IPS-11a (cell line): ENCODE measurements around the gene MYH9.

Experiments used
- H3K4me3 ChIP-seq: one replicate; pipeline ENCODE4 v1.5.1; 2013; ENCODE audit warnings: low read depth, low read length, control low read depth

MYH9 gene

DNA sequence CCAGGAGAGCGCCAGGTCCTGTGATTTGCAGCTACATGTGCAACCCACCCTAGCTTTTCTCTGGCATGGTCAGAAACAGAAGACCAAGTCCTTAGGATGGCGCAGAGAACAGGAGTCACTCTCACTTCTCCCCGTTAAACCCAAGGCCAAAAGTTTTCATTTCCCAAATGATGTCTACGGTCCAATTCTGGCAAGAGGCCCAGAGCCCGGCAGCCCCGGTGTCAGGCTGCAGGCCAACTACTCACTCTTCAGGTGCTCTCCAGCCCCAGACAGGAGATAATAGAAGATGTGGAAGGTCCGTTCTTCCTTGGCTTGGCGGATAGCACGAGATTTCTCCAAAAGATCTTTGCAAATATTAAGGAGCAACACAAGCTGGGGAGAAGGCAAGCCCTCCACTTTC is 67.2 kb downstream of the MYH9 start:
- H3K4me3 ChIP-seq, result no peak overlapping the region

DNA sequence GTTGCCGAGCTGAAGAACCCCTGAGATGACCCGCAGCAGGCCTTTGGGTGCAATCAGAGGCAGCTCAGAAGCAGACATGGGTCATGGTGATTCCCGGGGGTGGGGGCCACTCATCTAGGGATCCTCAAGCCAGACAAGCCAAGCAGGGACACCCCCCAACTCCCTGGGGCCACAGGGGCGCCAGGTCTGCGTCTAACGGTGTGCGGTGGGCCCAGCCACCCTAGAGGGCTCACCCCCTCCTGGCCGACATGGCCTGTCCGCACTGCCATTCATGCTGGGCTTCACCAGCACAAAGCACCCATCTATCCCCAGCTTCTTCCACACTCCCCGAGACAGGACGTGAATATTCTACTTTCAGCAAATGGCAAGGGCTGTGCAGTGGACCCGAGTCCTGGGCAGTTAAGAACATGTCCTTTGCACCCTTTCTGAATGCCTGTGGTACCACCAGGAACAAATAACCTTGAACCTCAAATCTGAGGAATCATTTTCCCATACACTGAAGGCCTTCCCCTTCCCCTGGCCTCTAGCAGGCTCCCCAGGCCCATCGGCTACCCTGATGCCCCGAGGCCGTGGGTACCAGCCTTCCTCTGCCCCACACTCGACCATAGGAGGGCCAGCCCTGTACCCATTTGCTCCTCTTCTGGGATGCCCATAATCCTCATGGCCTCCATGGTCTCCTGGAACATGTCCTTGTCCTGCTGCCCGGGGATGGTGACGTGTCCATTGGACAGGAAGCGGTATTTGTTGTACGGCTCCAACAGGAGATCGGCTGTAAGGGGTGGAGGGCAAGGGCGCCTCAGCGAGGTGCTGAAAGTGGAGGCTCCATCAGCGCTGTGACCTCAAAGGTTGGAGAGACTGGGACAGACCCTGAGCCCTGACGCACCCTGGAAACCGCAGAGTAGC is 67.9 kb downstream of the MYH9 start:
- no peak overlapping the region for H3K4me3 ChIP-seq

DNA sequence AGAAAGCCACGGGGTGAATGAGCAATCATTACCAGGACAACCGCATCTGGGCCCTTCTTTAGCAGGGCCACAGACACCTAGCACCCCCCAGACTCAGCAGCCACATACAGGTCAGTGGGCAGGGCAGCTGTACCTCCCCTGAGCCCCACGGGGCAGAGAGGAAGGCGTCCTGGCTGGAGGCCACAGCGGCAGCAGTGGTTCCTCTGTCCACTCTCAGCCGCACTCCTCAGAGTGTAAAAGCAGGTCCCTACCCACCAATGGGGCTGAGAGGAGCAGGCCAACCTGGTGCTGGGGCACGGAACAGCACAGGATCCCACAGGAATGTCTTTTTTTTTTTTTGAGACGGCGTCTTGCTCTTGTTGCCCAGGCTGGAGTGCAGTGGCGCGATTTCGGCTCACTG is 69.3 kb downstream of the MYH9 start:
- H3K4me3 ChIP-seq, result no peak overlapping the region

DNA sequence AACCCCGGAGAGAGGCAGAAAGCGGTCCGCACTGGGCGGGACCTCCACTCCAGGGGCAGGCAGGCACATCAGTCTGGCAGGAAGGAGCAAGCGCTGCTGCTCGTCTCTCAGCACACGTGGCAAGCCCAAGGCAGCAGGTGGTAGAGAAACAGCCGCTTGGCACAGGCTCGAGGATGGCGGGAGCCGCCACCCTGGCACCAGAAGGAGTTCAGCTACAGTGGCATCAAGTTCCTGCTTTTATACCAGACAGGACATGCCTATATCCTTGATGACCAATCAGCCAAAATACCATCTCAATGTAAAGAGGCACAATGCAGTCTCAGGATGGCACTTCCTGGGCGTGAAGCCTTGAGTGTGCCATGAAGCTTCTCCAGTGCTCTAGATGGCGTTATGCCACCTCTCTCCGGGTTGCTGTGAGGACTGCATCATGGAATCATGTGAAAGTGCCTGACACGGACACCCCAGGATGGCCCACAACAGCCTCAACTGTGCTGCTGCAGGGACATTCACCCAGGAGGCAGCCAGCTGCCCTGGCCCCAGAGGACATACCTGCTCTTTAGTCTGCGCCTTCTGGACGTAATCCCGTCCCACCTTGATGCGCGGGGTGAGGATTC is 70.0 kb downstream of the MYH9 start:
- H3K4me3 ChIP-seq, result no peak overlapping the region

DNA sequence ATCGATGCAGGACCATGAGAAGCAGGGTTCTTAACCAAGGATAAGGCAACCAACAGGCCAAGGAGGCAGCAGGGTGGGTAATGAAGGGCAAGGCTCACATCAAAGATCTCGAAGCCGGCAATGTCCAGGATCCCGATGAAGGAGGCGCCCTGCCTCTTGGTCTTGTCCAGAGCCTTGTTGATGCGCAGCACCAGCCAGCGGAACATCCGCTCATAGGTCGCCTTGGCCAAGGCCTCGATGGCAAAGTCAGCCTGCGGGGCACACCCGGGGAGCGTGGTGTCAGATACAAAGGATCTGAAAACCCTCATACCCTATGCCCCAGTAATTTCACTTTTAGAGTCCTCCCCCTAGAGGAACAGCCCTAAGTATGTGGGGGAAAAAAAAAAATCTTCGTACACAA is 71.3 kb downstream of the MYH9 start:
- no peak overlapping the region for H3K4me3 ChIP-seq

DNA sequence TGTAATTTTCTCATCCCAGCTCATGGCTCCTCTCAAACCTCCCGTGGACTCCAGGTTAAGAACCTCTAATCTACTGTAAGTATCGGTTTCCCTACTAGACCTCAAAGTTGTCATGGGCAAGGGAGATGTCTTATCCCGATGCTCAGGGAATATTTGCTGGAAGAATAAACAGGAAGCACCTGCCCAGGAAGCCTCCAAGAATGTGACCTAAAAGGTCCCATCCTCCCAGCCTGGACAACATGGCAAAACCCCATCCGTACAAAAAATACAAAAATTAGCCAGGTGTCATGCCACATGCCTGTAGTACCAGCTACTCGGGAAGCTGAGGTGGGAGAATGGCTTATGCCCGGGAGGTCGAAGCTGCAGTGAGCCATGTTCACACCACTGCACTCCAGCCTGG is 72.4 kb downstream of the MYH9 start:
- no peak overlapping the region for H3K4me3 ChIP-seq

DNA sequence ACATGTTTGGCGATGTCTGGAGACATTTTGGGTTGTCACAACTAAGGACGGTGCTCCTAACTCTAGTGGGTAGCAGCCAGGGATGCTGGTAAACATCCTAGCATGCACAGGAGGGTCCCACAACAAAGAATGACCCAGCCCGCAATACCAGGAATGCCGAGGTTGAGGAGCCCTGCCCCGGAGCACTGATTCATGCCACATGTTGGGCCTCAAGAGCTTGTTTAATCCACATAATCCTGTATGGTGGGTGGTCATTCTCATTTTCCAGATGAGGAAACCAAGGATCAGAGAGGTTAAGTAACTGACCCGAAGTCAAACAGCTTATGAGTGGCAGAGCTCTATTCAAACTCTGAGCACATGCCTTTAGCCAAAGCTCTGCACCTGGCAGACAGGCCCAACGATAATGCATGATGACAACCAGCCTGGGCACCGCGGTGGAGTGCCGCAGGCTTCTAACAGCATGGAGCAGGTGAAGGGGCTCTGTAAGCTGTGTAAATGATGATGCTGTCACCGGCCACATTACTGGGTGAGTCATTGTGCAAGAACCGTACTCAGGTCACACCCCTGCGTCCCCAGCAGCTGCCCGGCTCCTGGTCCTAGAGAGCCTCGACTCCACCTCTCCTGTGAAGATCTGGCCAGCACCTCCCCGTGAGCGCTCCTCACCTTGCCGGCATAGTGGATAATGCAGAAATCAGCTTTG is 76.2 kb downstream of the MYH9 start:
- H3K4me3 ChIP-seq, result no peak overlapping the region

DNA sequence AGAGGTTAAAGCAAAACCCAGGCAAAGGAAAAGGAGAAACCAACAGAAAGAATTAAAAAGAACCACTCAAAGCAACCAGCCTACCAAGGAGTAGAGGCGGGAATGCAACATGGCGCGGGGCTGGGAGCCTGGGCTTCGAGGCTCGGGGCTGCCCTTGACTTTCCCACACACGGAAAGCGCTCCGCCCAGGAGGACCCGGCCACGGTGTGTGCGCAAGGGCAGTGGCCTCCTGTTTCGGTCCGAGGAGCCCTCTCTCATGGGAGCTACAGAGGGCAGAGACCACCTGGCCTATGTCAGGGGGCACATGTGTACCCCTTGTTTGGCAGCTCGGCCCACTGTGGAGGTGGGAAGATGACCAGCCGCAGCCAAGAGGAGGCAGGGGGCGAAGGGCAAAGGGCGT is 78.9 kb downstream of the MYH9 start:
- no peak overlapping the region for H3K4me3 ChIP-seq

DNA sequence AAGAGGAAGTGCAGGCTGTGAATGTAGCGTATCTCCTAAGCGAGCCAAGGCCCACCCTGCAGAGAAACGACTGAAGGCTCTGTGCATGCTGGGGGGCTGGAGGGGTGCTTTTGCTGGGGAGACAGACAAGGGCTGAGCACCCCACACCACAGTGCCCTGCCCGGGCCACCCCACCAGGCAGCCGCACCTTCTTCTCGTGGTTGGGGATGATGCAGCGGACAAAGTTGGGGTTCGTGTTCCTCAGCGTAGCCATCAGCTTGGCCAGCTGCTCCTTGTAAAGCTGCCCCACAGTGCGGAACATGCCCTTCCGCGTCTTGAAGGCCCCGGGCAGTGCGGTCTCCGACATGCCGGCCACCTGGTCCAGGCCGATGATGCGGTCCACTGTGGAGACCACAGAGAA is 81.5 kb downstream of the MYH9 start:
- H3K4me3 ChIP-seq, result no peak overlapping the region

DNA sequence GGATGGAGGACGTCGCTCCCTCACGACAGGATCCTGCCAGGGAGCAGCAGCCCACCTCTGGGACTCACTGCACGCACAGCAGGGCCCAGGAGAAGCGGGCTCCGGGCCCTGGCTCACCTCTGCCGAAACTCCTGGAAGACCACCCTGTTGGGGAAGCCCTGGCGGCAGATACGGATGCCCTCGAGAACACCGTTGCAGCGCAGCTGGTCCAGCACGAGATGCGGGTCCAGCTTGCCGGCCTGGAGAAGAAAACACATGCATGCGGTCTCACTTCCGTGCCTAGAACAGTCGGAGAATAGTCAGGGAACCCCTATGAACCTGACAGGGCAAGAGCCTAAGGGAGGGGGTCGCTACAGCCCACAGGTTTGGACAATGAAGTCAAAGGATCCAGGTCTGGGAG is 82.0 kb downstream of the MYH9 start:
- H3K4me3 ChIP-seq, result no peak overlapping the region

DNA sequence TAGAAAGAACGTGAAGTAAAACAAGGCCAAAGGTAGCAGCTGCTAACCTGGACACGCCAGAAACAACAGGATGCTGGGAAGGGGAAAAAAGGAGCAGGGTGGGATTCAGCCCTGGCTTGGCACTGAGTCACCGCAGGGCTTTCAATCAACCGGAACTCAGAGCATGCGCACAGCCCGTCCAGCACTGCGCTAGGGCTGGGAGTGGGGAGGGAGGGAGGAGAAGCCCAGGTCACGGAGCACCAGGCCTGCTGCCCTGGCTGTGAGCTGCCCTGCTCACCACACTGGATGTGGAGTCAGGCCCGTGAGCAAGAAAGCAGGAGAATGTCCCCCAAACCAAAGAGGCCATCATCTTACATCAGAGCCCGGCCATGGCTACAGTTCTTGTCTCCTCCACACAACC is 83.3 kb downstream of the MYH9 start:
- no peak overlapping the region for H3K4me3 ChIP-seq

DNA sequence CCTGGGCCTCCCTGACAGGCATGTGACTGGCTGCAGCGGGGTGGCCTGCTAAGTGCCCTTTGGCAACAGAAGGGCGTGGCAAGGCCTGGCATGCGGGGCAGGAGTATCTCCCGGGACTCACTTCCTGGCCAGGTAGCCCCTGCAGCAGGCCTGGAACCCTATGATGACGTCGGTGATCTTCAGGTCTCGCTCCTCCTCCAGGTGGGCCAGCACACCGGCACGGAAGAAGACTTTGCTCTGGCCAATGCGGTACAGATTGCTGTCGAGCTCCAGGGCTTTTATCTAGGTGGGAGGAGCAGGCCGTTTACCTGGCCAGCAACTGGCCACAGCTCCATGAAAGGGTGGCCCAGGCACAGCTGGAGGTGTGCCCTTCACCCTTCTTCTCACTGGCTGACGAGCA is 83.9 kb downstream of the MYH9 start:
- H3K4me3 ChIP-seq, result no peak overlapping the region

DNA sequence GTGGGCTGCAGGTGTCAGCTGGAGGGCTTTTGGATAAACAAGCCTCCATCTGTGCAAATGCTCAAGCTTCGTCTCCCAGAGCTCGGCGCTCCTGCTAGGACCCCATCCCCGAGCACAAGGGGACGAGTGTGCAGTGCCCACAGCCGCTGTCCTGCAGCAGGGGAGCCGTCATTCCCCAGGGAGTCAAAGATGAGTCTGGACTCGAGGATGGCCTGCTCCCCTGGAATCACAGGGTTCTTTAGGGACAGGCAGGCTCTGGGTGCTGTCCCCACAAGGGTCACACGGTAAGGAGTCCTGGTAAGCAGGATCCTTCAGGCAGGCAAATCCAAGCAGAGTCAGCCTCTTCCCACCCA is 84.7 kb downstream of the MYH9 start:
- H3K4me3 ChIP-seq, result no peak overlapping the region

DNA sequence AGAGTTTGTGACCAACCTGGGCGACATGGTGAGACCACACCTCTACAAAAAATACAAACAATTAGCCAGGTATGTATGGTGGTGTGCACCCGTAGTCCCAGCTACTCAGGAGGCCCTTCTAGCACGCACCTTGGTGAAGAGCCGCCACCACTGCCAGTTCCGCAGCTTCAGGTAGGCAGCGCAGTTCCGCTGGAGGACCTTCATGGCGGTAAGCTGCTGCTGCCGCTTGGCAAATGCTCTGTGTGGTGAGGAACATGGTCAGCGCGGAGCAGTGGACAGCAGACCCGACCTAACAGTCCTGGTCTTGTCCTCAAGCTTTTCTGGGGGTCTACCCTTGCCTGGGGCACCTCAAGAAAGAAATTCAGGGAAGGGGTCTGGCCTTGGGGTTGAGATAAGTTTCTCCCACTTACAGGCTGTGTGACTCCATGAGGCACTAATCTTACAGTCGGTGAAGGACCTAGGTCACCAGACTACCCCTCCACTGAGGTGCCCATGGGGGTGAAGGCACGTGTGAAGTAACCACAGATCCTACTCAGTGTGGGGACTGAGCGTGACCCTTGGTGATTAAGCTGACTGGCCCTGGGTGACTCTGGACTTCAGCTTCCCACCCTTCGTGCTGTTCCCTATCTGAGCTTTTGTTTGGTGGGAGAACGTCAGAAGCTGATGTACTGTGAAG is 85.2 kb downstream of the MYH9 start:
- no peak overlapping the region for H3K4me3 ChIP-seq

DNA sequence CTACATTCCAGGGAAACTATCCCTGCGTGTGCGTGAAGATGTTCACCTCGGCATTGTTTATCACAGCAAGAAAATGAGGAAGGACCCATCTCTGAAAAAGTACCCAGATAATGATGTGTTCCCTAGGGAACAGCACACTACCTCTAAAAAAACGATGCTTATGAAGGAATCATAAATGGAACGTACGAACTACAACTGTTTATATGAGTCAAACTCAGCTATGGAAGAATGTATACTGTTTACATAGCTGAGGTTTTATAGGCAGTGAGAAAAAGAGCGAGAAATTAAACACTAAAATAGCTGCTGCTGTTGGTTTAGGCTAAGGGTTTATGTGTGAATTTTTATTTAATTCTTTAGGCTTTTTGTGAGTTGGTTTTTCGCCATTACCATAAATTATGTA is 85.9 kb downstream of the MYH9 start:
- no peak overlapping the region for H3K4me3 ChIP-seq

DNA sequence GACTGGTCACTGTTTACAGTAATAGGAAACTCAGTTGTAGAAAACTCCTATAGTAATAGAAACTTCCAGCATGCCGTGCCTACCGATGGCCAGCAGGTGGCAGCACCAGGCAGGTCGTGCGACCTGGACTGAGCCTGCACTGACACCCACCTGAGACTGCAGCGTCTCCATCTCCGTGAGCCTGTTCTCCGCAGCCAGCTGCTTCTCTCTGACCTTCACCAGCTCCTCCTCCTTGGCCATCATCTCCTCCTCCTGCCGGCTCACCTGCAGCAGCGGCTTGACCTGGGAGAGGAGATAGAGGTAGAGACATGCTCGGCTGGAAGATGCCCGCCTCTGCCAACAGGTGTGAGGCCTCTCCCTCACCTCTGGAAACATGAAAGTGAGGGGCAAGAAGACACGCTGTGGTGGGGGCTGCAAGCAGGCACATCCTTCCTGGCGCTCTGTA is 86.4 kb downstream of the MYH9 start:
- no peak overlapping the region for H3K4me3 ChIP-seq

DNA sequence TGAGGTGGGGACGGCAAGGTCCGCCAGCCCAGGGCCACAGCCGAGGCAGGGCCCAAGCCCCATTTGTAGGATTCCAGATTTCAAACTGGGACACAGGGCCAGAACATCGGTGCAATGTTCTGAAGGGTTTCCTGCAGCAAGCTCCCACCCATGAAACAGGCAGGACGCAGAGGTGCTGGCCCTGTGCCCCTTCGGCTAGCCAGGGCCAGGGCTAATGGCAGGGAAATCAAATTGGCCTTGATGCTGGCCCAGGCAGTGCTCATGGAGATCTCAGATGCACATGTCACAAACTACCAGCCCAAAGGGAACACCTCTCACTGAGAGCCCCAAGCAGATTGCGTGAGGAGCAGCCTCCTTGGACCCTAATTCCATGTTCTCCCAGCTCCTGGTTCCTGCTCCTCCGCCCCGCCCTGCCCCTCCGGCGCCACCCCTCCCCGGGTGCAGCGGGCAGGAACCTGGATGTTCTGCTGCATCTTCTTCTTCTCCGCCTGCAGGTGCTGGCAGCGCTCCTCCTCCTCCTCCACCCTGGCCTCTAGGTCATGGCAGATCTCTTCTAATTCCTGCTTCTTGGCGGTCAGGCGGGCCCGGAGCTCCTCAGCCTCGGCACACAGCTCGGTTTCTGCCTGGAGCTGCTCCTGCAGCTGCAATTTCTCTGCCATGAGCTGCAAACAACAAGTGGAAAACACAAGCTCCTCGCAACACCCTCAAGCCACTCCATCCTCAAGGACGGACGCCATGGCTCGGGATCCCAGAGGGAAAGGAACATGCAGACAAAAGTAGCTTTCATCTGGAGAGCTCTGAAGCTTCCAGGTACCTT is 87.2 kb downstream of the MYH9 start:
- H3K4me3 ChIP-seq, result no peak overlapping the region

DNA sequence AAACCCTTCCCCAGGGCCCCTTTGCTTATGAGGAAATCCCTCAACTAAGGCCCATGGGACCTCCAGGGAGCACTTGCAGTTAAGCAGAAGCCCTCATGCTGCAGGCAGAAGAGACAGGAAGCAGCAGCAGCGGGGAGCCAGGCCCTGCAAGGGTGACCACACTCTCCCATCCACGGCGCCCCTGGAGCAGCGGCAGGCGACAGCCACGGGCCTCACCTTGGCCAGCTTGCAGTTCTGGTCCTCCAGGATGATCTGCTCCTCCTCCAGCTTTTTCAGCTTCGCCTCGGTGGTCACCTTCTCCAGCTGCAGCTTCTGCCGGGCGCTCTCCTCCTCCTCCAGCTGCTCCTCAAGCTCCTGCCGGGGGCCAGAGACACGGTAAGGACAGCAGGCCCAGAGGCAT is 87.9 kb downstream of the MYH9 start:
- H3K4me3 ChIP-seq, result no peak overlapping the region

DNA sequence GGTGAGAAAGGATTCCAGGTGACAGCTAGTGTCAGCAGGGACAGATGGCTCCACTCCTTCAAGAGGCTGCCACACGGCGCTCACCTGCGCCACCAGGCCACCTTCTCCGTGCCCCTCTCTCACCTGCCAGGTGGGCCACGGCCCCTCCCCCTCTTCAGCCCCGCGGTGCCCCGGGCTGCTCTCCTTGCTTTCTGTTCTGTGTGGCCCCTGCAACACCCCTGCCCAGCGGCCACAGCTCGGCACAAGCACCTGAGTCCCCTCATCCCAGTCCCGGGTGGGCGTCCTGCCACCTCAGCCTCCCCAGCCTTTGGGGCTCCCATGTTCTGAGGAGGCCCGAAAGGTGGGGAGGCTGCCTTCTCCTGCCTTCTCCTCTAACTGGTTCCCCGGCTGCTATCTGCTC is 88.5 kb downstream of the MYH9 start:
- no peak overlapping the region for H3K4me3 ChIP-seq

DNA sequence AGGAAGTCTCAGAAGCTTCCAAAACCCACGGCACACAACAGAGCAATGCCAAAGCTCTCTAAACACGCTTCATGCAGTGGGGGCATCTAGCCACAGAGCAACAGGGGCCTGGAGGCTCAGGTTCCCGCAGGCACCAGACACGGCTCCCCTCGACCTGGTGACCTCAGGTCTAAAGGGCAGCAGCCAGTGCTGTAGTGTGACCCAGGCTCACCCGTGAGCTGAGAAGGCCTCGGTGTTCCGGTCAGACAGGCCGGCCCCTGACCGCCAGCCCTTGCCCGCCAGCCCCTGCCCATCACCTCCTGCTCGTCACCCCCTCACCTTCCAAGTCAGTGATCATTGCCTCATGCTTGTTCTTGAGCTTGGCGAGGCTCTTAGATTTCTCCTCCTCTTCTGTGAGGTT is 89.2 kb downstream of the MYH9 start:
- no peak overlapping the region for H3K4me3 ChIP-seq

DNA sequence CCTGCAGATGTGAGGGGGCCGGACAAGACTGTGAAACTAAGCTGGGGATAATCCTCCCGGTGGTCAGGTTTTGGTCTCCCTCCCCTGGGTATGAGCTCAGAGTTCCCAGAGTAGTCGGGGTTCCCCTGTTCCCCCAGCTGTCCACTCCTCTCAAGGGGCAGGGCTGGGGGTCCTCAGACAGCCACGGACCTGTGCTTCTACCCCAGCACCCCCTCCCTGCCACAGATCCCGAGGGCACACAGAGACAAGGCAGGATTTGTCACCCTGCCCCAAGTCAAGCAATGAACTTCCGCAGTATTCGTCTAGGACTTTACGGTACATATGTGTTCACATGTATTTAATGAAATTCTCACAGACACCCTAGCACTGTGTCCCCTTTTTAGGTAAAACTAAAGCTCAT is 89.6 kb downstream of the MYH9 start:
- no peak overlapping the region for H3K4me3 ChIP-seq
